Right renal pelvis (tissue), 4 donors: ENCODE data around the gene ASPG. TPM values are rescaled to one million over a fixed set of nuclear protein-coding genes. Genes with fewer than 3 reads are reported as not detected.

Experiments
- DNase-seq, 4 donors: peaks; one replicate each; pipeline ENCODE4 v3.0.0-alpha.2; 2013; ENCODE audit warnings: low read depth in 4 of 4, low spot score in 3 of 4, missing footprints in 1 of 4
- polyA plus RNA-seq, 4 donors: library from polyadenylated mRNA; unstranded; fragments of 120-200 nt; gene quantifications; one replicate each; pipeline ENCODE4 v1.2.1, GENCODE V29; 2013; ENCODE audit not compliant: insufficient read length in 4 of 4

ASPG gene
- polyA plus RNA-seq, 4 donors = 12.3 to 20.2 (median 16.5) TPM

- no peak for DNase-seq
Measured at GRCh38 chr14:104073764-104074163, 11.7 kb upstream of the ASPG start.

- no peak for DNase-seq
Measured at GRCh38 chr14:104075530-104076151, 9.9 kb upstream of the ASPG start.

GRCh38 chr14:104076743-104077142, 8.8 kb upstream of the ASPG start:
- no peak for DNase-seq

GRCh38 chr14:104078031-104078455, 7.5 kb upstream of the ASPG start:
- DNase-seq = peak; percentile 79 to 85 (median 82)

GRCh38 chr14:104080376-104081260, 4.9 kb upstream of the ASPG start:
- DNase-seq = no peak

- no peak for DNase-seq
Measured at GRCh38 chr14:104081261-104081835, 4.2 kb upstream of the ASPG start.

GRCh38 chr14:104081951-104082464, 3.5 kb upstream of the ASPG start:
- DNase-seq = no peak

GRCh38 chr14:104082807-104083206, 2.7 kb upstream of the ASPG start:
- no peak for DNase-seq

- no peak for DNase-seq
Measured at GRCh38 chr14:104084251-104085002, 1.1 kb upstream of the ASPG start.

GRCh38 chr14:104085889-104086201, 345 bp downstream of the ASPG start:
- no peak for DNase-seq

GRCh38 chr14:104086210-104086660, 735 bp downstream of the ASPG start:
- no peak for DNase-seq

- DNase-seq = no peak
Measured at GRCh38 chr14:104086661-104087461, 1.4 kb downstream of the ASPG start.

- DNase-seq = no peak
Measured at GRCh38 chr14:104087505-104087904, 2.0 kb downstream of the ASPG start.

GRCh38 chr14:104087981-104088850, 2.7 kb downstream of the ASPG start:
- DNase-seq = no peak

GRCh38 chr14:104090071-104090748, 4.7 kb downstream of the ASPG start:
- DNase-seq = no peak

- no peak for DNase-seq
Measured at GRCh38 chr14:104091061-104091926, 5.8 kb downstream of the ASPG start.
